ENCODE results near the gene DUOXA2.
A peak's percentile ranks its signal among the peaks of the same experiment; 100 is the strongest.

Gene DUOXA2

GRCh38 chr15:45138814-45139765 is 25.0 kb downstream of the DUOXA2 start:
- no peak for DNase-seq

DNA sequence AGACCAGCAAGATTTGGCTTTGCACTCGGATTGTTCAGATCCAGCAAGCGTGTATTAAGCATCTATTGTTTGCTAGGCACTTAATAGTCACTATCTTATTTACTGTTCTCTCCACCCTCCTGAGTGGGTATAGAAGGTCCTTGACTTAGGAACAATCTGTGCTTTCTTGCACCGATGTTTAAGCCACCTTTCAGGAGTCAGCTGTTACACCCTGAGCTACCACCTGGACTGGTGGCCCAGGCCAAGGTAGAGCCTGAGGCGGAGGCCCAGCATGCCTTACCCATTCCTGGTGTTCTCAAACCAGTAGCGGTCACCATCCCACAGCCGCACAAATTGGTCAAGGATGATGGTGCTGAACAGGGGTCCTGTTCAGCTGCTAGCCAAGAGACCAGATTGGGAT is 25.6 kb downstream of the DUOXA2 start:
- DNase-seq = no peak

GRCh38 chr15:45140557-45141250 is 26.6 kb downstream of the DUOXA2 start:
- DNase-seq = no peak

DNA sequence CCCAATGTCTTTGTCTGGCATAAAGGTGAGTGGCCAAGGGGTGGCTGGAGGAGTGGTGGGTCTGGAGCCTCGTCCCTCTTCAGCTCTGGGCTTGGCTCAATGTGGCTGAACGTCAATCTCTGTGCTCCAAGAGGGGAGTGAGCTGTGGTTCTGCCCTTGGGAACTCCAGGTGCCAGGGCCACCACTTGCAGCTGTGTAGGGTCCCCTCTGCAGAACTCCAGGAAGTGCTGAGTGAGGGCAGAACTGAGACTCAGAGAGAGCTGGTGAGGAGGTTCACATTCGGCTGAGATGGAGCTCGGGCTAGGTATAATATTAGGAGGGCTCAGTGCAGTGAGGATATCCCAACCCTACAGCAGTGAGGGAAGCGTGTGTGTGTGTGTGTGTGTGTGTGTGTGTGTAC is 27.3 kb downstream of the DUOXA2 start:
- no peak for DNase-seq

- no peak for DNase-seq
Measured at GRCh38 chr15:45143056-45143455, 28.9 kb downstream of the DUOXA2 start.

DNA sequence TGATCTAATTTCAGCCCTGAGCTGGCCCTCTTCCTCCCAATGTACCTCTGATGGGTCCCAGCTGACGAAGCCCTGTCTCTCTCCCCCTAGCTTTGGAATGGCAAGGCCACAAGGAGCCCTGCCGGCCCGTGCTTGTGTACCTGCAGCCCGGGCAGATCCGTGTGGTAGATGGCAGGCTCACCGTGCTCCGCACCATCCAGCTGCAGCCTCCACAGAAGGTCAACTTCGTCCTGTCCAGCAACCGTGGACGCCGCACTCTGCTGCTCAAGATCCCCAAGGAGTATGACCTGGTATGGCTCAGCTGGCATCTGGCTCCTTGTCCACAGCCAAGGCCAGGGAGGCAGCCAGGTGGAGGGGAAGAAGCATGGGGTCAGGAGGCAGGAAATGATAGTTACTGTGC is 29.8 kb downstream of the DUOXA2 start:
- DNase-seq = no peak

GRCh38 chr15:45144775-45145174 is 30.6 kb downstream of the DUOXA2 start:
- DNase-seq = no peak

DNA sequence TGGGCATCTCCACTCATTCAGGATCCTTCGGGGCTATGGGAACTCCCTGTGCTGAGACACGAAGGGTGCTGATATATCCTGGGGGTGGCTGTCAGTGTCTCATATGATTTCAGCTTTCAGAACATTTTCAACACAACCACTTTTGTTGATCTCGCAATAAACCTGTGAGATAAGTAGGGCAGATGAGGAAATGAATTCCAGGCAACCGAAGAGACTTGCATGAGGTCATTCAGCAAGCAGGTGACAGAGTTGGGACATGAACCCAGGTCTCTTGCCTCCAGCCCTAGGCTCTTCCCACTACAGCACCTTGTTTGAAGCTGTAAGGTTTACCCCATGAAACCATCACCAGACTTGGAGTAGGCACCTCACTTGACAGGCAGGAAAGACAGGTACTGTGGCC is 32.3 kb downstream of the DUOXA2 start:
- no peak for DNase-seq

DNA sequence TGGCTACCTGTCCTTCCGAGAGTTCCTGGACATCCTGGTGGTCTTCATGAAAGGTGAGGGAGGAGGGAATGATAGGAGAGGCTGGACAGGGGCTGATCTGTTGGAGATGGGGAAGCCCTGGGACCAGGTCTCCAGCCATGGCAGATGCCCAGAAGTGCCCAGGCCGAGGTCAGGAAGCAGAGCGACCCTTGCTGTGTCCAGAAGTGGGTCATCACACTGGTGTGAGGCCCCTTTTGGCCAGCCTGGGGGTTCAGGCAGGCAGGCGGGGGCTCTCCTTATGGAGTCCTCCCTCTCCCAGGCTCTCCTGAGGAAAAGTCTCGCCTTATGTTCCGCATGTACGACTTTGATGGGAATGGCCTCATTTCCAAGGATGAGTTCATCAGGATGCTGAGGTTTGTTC is 33.5 kb downstream of the DUOXA2 start:
- no peak for DNase-seq

DNA sequence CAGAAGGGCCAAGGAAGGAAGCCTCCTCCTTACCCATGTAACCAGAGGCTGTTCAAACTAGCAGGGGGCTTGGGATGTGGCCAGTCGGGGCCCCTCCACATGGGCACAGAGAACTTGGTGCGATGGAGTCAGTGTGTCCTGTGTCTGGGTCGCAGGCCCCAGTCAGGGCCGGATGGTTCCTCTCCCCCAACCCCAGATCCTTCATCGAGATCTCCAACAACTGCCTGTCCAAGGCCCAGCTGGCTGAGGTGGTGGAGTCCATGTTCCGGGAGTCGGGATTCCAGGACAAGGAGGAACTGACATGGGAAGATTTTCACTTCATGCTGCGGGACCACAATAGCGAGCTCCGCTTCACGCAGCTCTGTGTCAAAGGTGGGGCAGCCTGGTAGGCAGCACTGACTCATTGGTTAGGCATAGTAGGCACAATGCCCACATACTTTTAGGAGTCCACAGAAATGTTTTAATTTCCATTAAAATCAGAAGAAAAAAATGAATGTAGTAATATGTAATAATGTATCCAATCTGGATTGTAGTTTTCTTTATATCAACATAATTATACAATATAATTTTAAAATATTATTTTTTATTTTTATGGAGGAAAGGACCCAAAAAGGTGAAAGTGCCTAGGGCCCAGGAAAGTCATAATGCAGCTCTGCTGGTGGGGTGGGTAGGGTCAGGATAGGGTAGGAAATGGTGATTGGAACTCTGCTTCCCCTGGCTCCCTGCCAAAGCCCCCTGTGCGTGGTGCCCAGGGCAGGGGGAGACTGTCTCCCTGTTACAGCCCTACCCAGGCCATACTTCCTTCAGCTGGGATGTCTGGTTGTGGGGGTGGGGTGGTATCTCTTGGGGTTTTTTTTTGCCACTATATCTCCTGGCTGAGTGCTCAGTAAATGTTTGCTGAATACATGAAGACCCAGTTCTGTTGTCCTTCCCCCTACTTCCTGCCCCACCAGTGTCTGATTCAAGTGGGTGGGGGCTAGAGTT is 34.2 kb downstream of the DUOXA2 start:
- no peak for DNase-seq

DNA sequence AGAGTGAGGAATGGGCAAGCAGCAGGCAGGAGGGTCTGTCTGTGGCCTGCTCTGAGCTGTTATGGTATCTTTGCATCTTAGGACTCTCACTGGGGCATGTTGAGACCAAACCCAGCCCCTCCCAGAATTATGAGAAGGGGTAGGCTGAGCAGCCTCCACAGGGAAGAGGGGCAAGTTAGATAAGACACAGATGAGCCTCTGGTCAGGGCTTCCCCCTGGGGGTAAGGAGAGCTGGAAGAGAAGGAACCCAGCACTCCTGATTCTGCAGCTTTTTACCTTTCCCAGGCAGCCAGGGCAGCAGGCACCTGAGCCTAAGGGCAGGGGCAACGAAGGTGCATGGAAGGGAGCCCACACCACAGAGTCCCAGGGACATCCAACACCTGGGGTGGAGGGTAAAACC is 34.9 kb downstream of the DUOXA2 start:
- no peak for DNase-seq

DNA sequence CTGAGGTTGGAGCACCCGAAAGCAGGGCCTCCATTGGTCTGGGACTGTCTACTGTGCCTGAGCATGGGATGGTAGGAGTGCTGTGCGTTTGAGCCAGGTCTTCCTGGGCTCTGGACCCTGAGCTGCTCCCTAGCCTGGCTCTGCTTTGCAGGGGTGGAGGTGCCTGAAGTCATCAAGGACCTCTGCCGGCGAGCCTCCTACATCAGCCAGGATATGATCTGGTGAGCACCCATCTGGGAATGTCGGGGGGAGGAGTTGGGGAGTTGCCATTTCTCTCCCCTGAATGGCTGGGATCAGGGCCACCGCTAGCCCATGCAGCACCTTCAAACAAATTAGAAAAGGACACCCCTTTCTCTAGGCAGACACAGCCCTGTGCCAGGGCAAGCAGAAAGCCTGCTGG is 36.4 kb downstream of the DUOXA2 start:
- no peak for DNase-seq

- no peak for DNase-seq
Measured at GRCh38 chr15:45150997-45151396, 36.9 kb downstream of the DUOXA2 start.

DNA sequence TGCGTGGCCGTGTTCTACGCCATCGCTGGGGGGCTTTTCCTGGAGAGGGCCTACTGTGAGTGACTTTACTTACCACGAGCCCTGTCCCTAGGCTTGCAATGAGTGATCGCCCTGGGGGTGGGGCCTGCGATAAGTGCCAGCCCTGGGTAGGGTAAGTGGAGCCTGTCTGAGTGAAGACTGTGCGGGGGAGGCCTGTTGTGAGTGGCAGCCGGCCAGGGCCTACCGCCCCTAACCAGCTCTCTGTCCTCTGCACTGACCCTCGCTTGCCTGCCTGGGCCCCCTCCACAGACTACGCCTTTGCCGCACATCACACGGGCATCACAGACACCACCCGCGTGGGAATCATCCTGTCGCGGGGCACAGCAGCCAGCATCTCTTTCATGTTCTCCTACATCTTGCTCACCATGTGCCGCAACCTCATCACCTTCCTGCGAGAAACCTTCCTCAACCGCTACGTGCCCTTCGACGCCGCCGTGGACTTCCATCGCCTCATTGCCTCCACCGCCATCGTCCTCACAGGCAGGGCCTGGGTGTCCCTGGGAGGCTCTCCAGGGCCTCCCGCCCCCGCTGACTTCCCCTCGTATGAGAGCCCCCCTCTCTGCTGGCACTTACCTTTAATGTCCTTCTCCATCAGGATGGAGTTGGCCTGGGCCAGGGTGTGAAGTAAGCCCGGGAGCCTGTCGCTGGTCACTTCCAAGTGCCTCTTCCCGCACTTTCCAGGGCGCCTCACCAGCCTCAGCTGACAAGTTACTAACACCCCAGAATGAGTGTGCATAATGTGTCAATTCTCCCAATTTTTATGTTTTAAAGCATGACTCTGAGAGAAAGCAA is 38.1 kb downstream of the DUOXA2 start:
- DNase-seq = no peak

DNA sequence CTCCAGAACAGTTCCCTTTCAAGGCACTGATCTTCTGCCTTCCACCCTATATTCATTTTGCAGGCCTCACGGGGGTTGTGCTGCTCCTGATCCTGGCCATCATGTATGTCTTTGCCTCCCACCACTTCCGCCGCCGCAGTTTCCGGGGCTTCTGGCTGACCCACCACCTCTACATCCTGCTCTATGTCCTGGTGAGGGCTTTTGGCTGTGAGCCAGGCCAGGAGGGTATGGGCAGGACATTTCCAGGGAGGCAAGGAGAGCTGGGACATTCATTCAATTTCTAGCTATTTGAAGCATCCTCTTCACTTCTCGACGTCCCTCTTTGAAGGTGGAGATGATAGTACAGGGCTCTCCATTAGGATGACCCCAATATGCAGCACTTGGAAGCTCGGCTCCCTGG is 41.6 kb downstream of the DUOXA2 start:
- no peak for DNase-seq

DNA sequence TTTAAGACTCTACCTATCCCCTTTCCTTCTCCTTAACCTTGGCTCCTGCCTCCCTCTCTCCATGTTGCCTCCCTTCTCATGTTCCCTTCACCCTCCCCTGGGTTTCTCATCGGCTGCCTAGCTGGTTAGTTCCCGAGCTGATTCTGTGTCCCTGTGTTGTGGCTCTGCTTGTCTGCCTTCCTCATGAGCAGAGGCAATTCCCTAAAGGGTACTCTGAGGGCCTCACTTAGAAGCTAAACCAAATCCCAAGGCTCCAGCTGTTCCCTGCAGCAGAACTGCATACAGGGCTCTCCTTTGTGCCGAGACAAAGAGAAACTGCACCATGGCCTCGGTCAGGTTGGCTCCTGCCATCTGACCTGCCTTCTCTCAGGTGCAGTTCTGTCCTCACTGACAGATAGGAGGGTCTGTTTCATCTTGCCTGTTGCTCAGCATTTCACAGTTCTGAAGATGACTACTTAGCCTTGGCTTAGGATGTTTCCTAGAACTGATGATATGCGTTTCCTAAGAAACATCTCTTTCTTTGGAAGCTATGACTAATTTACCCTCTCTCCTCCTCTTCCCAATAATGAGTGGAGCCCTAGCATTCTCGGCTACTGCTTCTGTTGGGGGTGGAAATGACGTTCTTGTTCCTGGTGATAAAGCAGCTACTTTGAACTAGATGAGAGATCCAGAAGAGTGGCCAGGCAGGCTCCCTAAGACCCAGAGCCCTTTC is 42.8 kb downstream of the DUOXA2 start:
- no peak for DNase-seq

DNA sequence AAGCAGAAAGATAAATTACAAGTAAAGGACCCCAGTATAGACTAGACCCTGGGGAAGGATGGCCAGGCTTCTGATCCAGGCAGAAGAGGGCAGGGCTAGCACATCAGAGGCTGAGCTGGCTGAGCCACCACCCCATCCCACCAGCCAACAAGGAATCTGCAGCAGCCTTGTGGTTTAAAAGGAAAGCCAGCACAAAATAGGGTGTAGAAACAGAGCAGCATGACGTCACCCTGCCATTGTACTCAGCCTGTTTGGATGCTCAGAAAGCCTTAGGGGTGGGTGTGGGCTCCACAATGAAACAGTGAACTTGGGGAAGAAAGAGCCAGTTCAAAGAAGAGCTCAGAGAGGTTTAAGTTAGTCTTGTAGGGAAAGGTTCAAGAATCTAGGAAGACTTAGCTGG is 43.8 kb downstream of the DUOXA2 start:
- no peak for DNase-seq

DNA sequence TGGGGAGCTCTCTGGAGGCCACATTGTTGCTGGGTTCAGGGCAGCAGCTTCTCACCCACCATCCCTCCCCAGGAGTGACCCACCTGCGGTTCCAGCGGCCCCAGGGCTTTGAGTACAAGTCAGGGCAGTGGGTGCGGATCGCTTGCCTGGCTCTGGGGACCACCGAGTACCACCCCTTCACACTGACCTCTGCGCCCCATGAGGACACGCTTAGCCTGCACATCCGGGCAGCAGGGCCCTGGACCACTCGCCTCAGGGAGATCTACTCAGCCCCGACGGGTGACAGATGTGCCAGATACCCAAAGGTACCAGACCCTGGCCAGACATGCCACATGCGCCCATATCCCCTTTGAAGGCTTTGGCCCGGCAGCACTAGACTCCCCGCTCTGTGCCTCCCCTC is 47.5 kb downstream of the DUOXA2 start:
- DNase-seq = no peak

DNA sequence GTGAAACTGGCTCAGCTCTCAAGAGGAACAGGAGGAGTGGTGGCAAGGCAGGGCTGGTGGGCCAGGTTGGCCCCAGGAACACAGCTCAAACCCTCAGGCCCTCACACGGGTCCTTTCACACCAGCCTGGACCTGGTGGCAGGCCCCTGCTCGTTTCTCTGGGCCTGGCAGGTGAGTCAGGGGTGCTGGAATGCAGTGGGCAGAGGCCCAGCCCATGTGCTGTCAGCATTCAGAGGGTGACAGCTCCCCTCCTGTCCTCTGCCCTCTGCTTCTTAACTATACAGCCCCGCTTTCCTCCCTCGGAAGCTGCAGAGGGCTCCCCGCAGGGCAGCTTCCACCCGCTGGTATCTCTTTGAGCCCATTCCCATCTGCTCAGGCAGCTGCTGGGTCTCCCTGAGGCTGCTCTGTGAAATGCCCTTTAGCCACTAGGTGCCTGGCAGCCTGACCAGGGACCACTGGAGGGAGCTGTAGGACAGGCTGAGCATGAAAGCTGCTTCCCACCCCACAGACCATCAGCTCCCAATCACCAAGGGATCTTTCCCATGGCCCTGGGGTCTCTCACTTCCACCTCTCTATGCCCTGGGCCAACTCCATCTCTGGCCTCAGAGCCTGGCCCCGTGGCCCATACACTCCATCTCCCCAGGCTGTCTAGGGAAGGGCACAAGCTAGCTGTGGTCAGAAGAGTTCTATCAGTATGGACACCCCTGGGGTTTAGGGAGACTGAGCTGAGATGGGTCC is 48.8 kb downstream of the DUOXA2 start:
- DNase-seq = peak; percentile 74

- no peak for DNase-seq
Measured at GRCh38 chr15:45163508-45163856, 49.4 kb downstream of the DUOXA2 start.

DNA sequence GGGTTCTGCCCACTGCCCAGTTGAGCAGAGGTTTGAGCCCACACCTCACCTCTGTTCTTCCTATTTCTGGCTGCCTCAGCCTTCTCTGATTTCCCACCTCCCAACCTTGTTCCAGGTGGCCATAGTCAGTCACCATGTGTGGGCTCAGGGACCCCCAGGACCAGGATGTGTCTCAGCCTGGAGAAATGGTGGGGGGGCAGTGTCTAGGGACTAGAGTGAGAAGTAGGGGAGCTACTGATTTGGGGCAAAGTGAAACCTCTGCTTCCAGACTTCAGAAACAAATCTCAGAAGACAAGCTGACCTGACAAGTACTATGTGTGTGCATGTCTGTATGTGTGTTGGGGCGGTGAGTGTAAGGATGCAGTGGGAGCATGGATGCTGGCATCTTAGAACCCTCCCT is 50.8 kb downstream of the DUOXA2 start:
- DNase-seq = no peak

All from CD4-positive, alpha-beta T cell treated with Interleukin-17A for 4 hours (primary cell).